Epithelial cell of esophagus (primary cell): ENCODE data around the gene ATP1B2.

Experiments used
- DNase-seq: peaks from one replicate; pipeline ENCODE4 v3.0.0; 2010; ENCODE audit warnings: low read depth
- H3K4me3 ChIP-seq: 2 replicates; pipeline ENCODE4 v1.5.1; 2011; ENCODE audit warnings: mild to moderate bottlenecking, low read length, control low read depth
- CTCF ChIP-seq: IDR thresholded peaks from 2 replicates; pipeline ENCODE4 v1.5.1; 2011; ENCODE audit warnings: low read depth, mild to moderate bottlenecking, low read length, control low read depth, inconsistent platforms; ENCODE audit not compliant: insufficient read depth; ENCODE audit errors: missing control alignments

ATP1B2 gene

GRCh38 chr17:7705269-7706255 is 54.8 kb downstream of the ATP1B2 start:
- H3K4me3 ChIP-seq, result peak overlapping the region; percentile 46
- no peak for TF ChIP-seq CTCF
- DNase-seq, result no peak

GRCh38 chr17:7706631-7707354 is 56.1 kb downstream of the ATP1B2 start:
- TF ChIP-seq CTCF, result no peak
- no peak for DNase-seq
- H3K4me3 ChIP-seq, result no peak overlapping the region
